Activated T-cell treated with anti-CD3 and anti-CD28 coated beads, Interleukin-2, amount 50 U/mL, for 72 hours (primary cell): ENCODE measurements around the gene PLA2G12B. TPM values are rescaled to one million over a fixed set of nuclear protein-coding genes. Genes with fewer than 3 reads are reported as not detected.
"Not testable (repeated sequence)": the region's sequence is repeated elsewhere in the genome, so short reads cannot be mapped to it uniquely, and the experiment has no call there.

Experiments
- ATAC-seq, 2 donors: fragments of 150-1000 bp; cut with Tn5 transposase; replicated peaks in 1 of 2; 2 replicates each; pipeline ENCODE4 v1.10.0; 2021; ENCODE audit warnings: moderate library complexity in 2 of 2, mild to moderate bottlenecking in 1 of 2
- DNase-seq, 2 donors: peaks; one replicate each; pipeline ENCODE4 v3.0.0; 2021 to 2022; ENCODE audit warnings: mixed read lengths in 1 of 2
- H3K27ac Mint-ChIP-seq: one replicate; pipeline ENCODE4 v1.8.0; 2022; ENCODE audit warnings: mild to moderate bottlenecking, moderate library complexity, mixed read lengths
- H3K27me3 Mint-ChIP-seq: one replicate; pipeline ENCODE4 v1.8.0; 2022; ENCODE audit warnings: low read depth, mixed read lengths
- H3K36me3 Mint-ChIP-seq, 2 donors: one replicate each; pipeline ENCODE4 v1.8.0; 2022; ENCODE audit warnings: mixed read lengths in 2 of 2, mild to moderate bottlenecking in 1 of 2; ENCODE audit not compliant: insufficient read depth in 2 of 2
- H3K4me1 Mint-ChIP-seq: one replicate; pipeline ENCODE4 v1.8.0; 2022; ENCODE audit warnings: low read depth, mixed read lengths
- H3K4me3 Mint-ChIP-seq, 2 donors: one replicate each; pipeline ENCODE4 v1.8.0; 2022; ENCODE audit warnings: mild to moderate bottlenecking in 2 of 2, mixed read lengths in 2 of 2, moderate library complexity in 2 of 2
- H3K9me3 Mint-ChIP-seq, 2 donors: one replicate each; pipeline ENCODE4 v1.8.0; 2022; ENCODE audit warnings: mixed read lengths in 2 of 2
- total RNA-seq, 2 donors: library from RNA; stranded (reverse); gene quantifications; one replicate each; pipeline ENCODE4 v1.2.3, GENCODE V29; 2022

PLA2G12B gene
- total RNA-seq, 2 donors from 2014 or later, result not detected

GRCh38 chr10:72903941-72904446, 50.6 kb downstream of the PLA2G12B start:
- H3K27ac Mint-ChIP-seq, ATAC-seq, H3K4me3 Mint-ChIP-seq, H3K36me3 Mint-ChIP-seq, H3K9me3 Mint-ChIP-seq, DNase-seq, H3K27me3 Mint-ChIP-seq: not testable (repeated sequence)
- H3K4me1 Mint-ChIP-seq, result peaks cover 11% of the 10 kb centered on the region

GRCh38 chr10:72899545-72899944, 55.1 kb downstream of the PLA2G12B start:
- Mint-ChIP-seq H3K4me3 (no peak overlapping the region), H3K9me3 (no peaks in the 10 kb centered on the region), H3K4me1 (peaks cover under 1% of the 10 kb centered on the region), H3K36me3 (no peaks in the 10 kb centered on the region), H3K27me3 (peaks cover 7% of the 10 kb centered on the region), H3K27ac (no peak overlapping the region)
- ATAC-seq (no peak), DNase-seq (no peak)

- DNase-seq (no peak), ATAC-seq (no peak)
- H3K36me3 Mint-ChIP-seq, result no peaks in the 10 kb centered on the region
- peaks cover 7% of the 10 kb centered on the region for H3K27me3 Mint-ChIP-seq
- no peaks in the 10 kb centered on the region for H3K4me1 Mint-ChIP-seq
- no peak overlapping the region for H3K27ac Mint-ChIP-seq
- H3K4me3 Mint-ChIP-seq, result no peak overlapping the region
- no peaks in the 10 kb centered on the region for H3K9me3 Mint-ChIP-seq
These were observed 56.0 kb downstream of the PLA2G12B start for GRCh38 chr10:72898616-72899015.

GRCh38 chr10:72895236-72895850, 59.3 kb downstream of the PLA2G12B start:
- H3K27me3 Mint-ChIP-seq, result peaks cover 13% of the 10 kb centered on the region
- no peaks in the 10 kb centered on the region for H3K36me3 Mint-ChIP-seq
- H3K4me3 Mint-ChIP-seq, result no peak overlapping the region
- no peak overlapping the region for H3K27ac Mint-ChIP-seq
- no peak for ATAC-seq
- no peaks in the 10 kb centered on the region for H3K4me1 Mint-ChIP-seq
- DNase-seq, result no peak
- no peaks in the 10 kb centered on the region for H3K9me3 Mint-ChIP-seq

- Mint-ChIP-seq H3K27ac (no peak within 1 kb of the TSS), H3K27me3 (peaks cover 13% of the 10 kb centered on the region), H3K36me3 (peaks cover 0 to 3% of the 10 kb centered on the region in 2 donors), H3K4me3 (no peak within 1 kb of the TSS), H3K9me3 (no peaks in the 10 kb centered on the region), H3K4me1 (no peaks in the 10 kb centered on the region)
- no peak for DNase-seq
- ATAC-seq, result no peak
These were observed 61.3 kb downstream of the PLA2G12B start, which contains the start of gene OIT3 for GRCh38 chr10:72893136-72893798. TSS of gene OIT3 (plus strand) at chr10:72893739. CDS start at chr10:72893799, 60 bp downstream.

GRCh38 chr10:72890086-72890485, 64.5 kb downstream of the PLA2G12B start:
- DNase-seq (no peak), ATAC-seq (no peak)
- Mint-ChIP-seq H3K27ac (no peak overlapping the region), H3K9me3 (no peaks in the 10 kb centered on the region), H3K4me3 (no peak overlapping the region), H3K27me3 (peaks cover 8% of the 10 kb centered on the region), H3K4me1 (peaks cover 17% of the 10 kb centered on the region), H3K36me3 (peaks cover 3 to 4% of the 10 kb centered on the region in 2 donors)

GRCh38 chr10:72889391-72889831, 65.2 kb downstream of the PLA2G12B start:
- Mint-ChIP-seq H3K27ac (no peak overlapping the region), H3K36me3 (peaks cover 3 to 4% of the 10 kb centered on the region in 2 donors), H3K4me3 (no peak overlapping the region), H3K4me1 (peaks cover 17% of the 10 kb centered on the region), H3K9me3 (no peaks in the 10 kb centered on the region), H3K27me3 (peaks cover 6% of the 10 kb centered on the region)
- DNase-seq, result no peak
- ATAC-seq, result peak in 1 of 2 donors; percentile 25

GRCh38 chr10:72888151-72888638, 66.4 kb downstream of the PLA2G12B start:
- no peaks in the 10 kb centered on the region for H3K9me3 Mint-ChIP-seq
- ATAC-seq (no peak), DNase-seq (no peak)
- H3K4me3 Mint-ChIP-seq, result no peak overlapping the region
- peaks cover 6% of the 10 kb centered on the region for H3K27me3 Mint-ChIP-seq
- peaks cover 17% of the 10 kb centered on the region for H3K4me1 Mint-ChIP-seq
- no peak overlapping the region for H3K27ac Mint-ChIP-seq
- H3K36me3 Mint-ChIP-seq, result peaks cover 3 to 4% of the 10 kb centered on the region in 2 donors

GRCh38 chr10:72887043-72887442, 67.6 kb downstream of the PLA2G12B start:
- Mint-ChIP-seq H3K27me3 (peaks cover 6% of the 10 kb centered on the region), H3K9me3 (peaks cover 0 to under 1% of the 10 kb centered on the region in 2 donors), H3K36me3 (peaks cover 4 to 7% of the 10 kb centered on the region in 2 donors), H3K4me1 (peaks cover 17% of the 10 kb centered on the region), H3K27ac (peak overlapping the region; percentile 63), H3K4me3 (peak overlapping the region; percentile 35 to 49)
- DNase-seq (no peak), ATAC-seq (no peak)

GRCh38 chr10:72886621-72887020, 68.0 kb downstream of the PLA2G12B start:
- Mint-ChIP-seq H3K27me3 (peaks cover 6% of the 10 kb centered on the region), H3K27ac (peak overlapping the region; percentile 63), H3K36me3 (peaks cover 4 to 8% of the 10 kb centered on the region in 2 donors), H3K4me3 (no peak overlapping the region), H3K9me3 (peaks cover 0 to 2% of the 10 kb centered on the region in 2 donors), H3K4me1 (peaks cover 17% of the 10 kb centered on the region)
- DNase-seq, result no peak
- ATAC-seq, result no peak

GRCh38 chr10:72885953-72886352, 68.7 kb downstream of the PLA2G12B start:
- Mint-ChIP-seq H3K36me3 (peaks cover 4 to 9% of the 10 kb centered on the region in 2 donors), H3K4me3 (no peak overlapping the region), H3K9me3 (peaks cover 0 to 2% of the 10 kb centered on the region in 2 donors), H3K27ac (peak overlapping the region; percentile 59), H3K4me1 (peaks cover 17% of the 10 kb centered on the region), H3K27me3 (peaks cover 2% of the 10 kb centered on the region)
- no peak for ATAC-seq
- DNase-seq, result no peak
